Mucosa of descending colon (tissue), 3 donors: ENCODE data around the gene HS6ST2. TPM values are rescaled to one million over a fixed set of nuclear protein-coding genes. Genes with fewer than 3 reads are reported as not detected.

ENCODE experiments used
- ATAC-seq: fragments of 200-7000 bp; cut with Tn5 transposase; one replicate; pipeline ENCODE4 v1.9.1; 2020; ENCODE audit warnings: mild to moderate bottlenecking, moderate library complexity
- DNase-seq, 3 donors: peaks; one replicate each; pipeline ENCODE4 v3.0.0-alpha.2; 2020
- H3K36me3 ChIP-seq: fragments of 200-600 bp; one replicate; pipeline ENCODE4 v1.8.0; 2021; ENCODE audit warnings: low read depth, mild to moderate bottlenecking
- H3K4me1 ChIP-seq: fragments of 200-600 bp; one replicate; pipeline ENCODE4 v1.8.0; 2021; ENCODE audit warnings: low read depth, mild to moderate bottlenecking
- H3K4me3 ChIP-seq: fragments of 200-600 bp; one replicate; pipeline ENCODE4 v1.8.0; 2021; ENCODE audit warnings: mild to moderate bottlenecking
- H3K9me3 ChIP-seq: fragments of 200-600 bp; one replicate; pipeline ENCODE4 v1.8.0; 2021; ENCODE audit warnings: mild to moderate bottlenecking
- CTCF ChIP-seq: fragments of 200-600 bp; IDR thresholded peaks from one replicate; pipeline ENCODE4 v1.8.0; 2022; ENCODE audit warnings: antibody characterized with exemption, mild to moderate bottlenecking
- intact Hi-C, 2 donors: fragments of 100-400 bp; cut with DNase I in 1 of 2; cut with micrococcal nuclease in 1 of 2; formaldehyde crosslinking; loops; one replicate each; pipeline versions ENCODE4 v1.11.0 to v1.11.1; 2022; cut with DNase I, micrococcal nuclease
- total RNA-seq, 3 donors: library from RNA; stranded (reverse); fragmentation: NEBNext Ultra II Directional in 2 of 3; extraction: Animal tissue kit (Norgen Biotek cat#: 25700) in 2 of 3; gene quantifications; one replicate each; pipeline versions ENCODE4 v1.2.1 to v1.2.4, GENCODE V29; 2021 to 2023
- donor health status: DM: no; HTN: no; CAD: no; lungs with moderate emphysema.
- donor health status: DM: no; HTN: no; CAD: no.
- donor health status: DM: no; HTN: yes; CAD: no.

The HS6ST2 gene
- total RNA-seq, 3 donors from 2014 or later = 0.38 to 1.5 (median 0.52) TPM

GRCh38 chrX:132591719-132592275 lies 366.6 kb downstream of the HS6ST2 start:
- Histone ChIP-seq H3K4me3 (no peak overlapping the region), H3K9me3 (no peaks in the 10 kb centered on the region), H3K36me3 (no peaks in the 10 kb centered on the region), H3K4me1 (no peaks in the 10 kb centered on the region)
- ATAC-seq (no peak), DNase-seq (no peak)
- intact Hi-C loops = no loop called here
- no peak for TF ChIP-seq CTCF

GRCh38 chrX:132590350-132591026 lies 367.9 kb downstream of the HS6ST2 start:
- ATAC-seq (no peak), DNase-seq (no peak)
- no peak overlapping the region for H3K4me3 ChIP-seq
- no peaks in the 10 kb centered on the region for H3K9me3 ChIP-seq
- no peaks in the 10 kb centered on the region for H3K36me3 ChIP-seq
- no peak for TF ChIP-seq CTCF
- intact Hi-C loops = no loop called here
- no peaks in the 10 kb centered on the region for H3K4me1 ChIP-seq

- DNase-seq = no peak
- no peaks in the 10 kb centered on the region for H3K36me3 ChIP-seq
- intact Hi-C loops = no loop called here
- H3K9me3 ChIP-seq = no peaks in the 10 kb centered on the region
- H3K4me1 ChIP-seq = no peaks in the 10 kb centered on the region
- ATAC-seq = no peak
- H3K4me3 ChIP-seq = no peak overlapping the region
- TF ChIP-seq CTCF = no peak
These were observed 373.5 kb downstream of the HS6ST2 start for GRCh38 chrX:132584936-132585335.

GRCh38 chrX:132576939-132577338 lies 381.5 kb downstream of the HS6ST2 start:
- Histone ChIP-seq H3K9me3 (no peaks in the 10 kb centered on the region), H3K36me3 (no peaks in the 10 kb centered on the region), H3K4me3 (no peak overlapping the region), H3K4me1 (no peaks in the 10 kb centered on the region)
- no peak for TF ChIP-seq CTCF
- DNase-seq = no peak
- intact Hi-C loops = no loop called here
- ATAC-seq = no peak

Other genes starting within 250 kb of the HS6ST2 start
- not detected for gene USP26, start 138.5 kb upstream of the HS6ST2 start, total RNA-seq